Measurements from ENCODE around the gene NRXN3.

DNA sequence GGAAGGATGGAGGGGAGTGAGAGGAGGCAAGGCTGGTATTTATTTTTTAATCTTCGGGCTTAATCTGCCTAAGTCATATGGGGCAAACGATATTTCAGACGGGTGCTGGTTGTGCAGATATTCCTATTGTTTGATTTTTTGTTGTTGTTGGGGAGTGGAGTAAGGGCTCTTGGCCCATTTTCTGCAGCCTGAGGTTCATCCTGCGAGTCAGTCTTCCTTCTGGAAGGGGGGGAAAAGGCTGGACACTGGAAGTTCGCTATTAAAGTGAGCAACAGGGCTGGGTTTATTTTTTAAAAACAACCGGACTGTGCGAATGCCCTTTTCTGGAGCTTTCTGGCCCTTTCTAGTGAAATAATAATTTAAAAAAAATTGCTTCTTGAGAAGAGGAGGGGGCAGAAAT is 2.3 kb downstream of the NRXN3 start:
- TF ChIP-seq, protein P1, sequence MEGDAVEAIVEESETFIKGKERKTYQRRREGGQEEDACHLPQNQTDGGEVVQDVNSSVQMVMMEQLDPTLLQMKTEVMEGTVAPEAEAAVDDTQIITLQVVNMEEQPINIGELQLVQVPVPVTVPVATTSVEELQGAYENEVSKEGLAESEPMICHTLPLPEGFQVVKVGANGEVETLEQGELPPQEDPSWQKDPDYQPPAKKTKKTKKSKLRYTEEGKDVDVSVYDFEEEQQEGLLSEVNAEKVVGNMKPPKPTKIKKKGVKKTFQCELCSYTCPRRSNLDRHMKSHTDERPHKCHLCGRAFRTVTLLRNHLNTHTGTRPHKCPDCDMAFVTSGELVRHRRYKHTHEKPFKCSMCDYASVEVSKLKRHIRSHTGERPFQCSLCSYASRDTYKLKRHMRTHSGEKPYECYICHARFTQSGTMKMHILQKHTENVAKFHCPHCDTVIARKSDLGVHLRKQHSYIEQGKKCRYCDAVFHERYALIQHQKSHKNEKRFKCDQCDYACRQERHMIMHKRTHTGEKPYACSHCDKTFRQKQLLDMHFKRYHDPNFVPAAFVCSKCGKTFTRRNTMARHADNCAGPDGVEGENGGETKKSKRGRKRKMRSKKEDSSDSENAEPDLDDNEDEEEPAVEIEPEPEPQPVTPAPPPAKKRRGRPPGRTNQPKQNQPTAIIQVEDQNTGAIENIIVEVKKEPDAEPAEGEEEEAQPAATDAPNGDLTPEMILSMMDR (conservative IDR thresholded peaks at IDR 0.05; ENCODE audit: low read depth, low read length): no peak
- TF ChIP-seq POLR2A (IDR thresholded peaks at IDR 0.05; ENCODE audit: low read depth, low read length) (no peak), CEBPB (IDR thresholded peaks at IDR 0.05; ENCODE audit: low read depth, low read length) (no peak), BHLHE40 (IDR thresholded peaks at IDR 0.05; ENCODE audit: low read depth, low read length) (no peak), RFX5 (IDR thresholded peaks at IDR 0.05; ENCODE audit: low read depth, low read length) (no peak), MXI1 (IDR thresholded peaks at IDR 0.05; ENCODE audit: borderline replicate concordance, low read depth, low read length) (no peak), MAZ (IDR thresholded peaks at IDR 0.05; ENCODE audit: borderline replicate concordance, low read depth, low read length) (no peak), MAFK (IDR thresholded peaks at IDR 0.05; ENCODE audit: low read depth, low read length) (no peak)
- TF ChIP-seq, protein P2, sequence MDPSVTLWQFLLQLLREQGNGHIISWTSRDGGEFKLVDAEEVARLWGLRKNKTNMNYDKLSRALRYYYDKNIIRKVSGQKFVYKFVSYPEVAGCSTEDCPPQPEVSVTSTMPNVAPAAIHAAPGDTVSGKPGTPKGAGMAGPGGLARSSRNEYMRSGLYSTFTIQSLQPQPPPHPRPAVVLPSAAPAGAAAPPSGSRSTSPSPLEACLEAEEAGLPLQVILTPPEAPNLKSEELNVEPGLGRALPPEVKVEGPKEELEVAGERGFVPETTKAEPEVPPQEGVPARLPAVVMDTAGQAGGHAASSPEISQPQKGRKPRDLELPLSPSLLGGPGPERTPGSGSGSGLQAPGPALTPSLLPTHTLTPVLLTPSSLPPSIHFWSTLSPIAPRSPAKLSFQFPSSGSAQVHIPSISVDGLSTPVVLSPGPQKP (IDR thresholded peaks at IDR 0.05; ENCODE audit: borderline replicate concordance, low read depth, low read length): no peak
- TF ChIP-seq, protein P3, sequence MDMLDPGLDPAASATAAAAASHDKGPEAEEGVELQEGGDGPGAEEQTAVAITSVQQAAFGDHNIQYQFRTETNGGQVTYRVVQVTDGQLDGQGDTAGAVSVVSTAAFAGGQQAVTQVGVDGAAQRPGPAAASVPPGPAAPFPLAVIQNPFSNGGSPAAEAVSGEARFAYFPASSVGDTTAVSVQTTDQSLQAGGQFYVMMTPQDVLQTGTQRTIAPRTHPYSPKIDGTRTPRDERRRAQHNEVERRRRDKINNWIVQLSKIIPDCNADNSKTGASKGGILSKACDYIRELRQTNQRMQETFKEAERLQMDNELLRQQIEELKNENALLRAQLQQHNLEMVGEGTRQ (IDR thresholded peaks at IDR 0.05; ENCODE audit: low read depth, low read length): no peak

All from IMR-90 (cell line).